ENCODE measurements around the gene ZBED6. TPM values are rescaled to one million over a fixed set of nuclear protein-coding genes. Genes with fewer than 3 reads are reported as not detected.

The ZBED6 gene
- total RNA-seq, 2 experiments from 2014 or later = 16.4 to 19.3 TPM

DNA sequence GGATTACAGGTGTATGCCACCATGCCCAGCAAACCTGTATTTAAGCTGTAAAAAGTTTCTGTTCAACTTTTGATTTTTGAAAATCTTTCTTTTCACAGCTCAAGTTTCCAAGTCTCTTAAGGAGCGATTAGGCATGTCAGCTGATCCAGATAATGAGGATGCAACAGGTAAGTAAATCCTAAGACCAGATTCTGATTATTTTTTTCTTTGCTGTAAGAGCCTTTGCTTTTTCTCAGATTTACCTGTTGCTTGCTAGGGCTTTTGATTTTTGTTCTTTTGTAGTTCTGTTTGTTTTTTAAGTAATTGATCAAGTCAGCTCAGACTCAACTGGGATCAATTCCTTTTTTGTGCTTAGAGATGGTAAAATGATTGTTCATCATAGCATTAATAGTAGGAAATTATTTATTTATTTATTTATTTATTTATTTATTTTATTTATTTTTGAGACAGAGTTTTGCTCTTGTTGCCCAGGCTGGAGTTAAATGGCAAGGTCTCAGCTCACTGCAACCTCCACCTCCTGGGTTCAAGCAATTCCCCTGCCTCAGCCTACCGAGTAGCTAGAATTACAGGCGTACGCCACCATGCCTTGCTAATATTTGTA, 44.9 kb downstream of the ZBED6 start:
- intact Hi-C loops (cut with DNase I, micrococcal nuclease) = no loop called here
- CTCF ChIA-PET = interaction anchor here (0.5 to 0.6 kb wide), 2 partner anchors 16 to 889 kb away, joined by 3 read pairs; no protein-coding TSS in a partner anchor
- Mint-ChIP-seq H3K36me3 (ENCODE audit: low read depth) (peaks cover 56% of the 10 kb centered on the region), H3K27me3 (no peaks in the 10 kb centered on the region), H3K27ac (no peak overlapping the region), H3K4me3 (no peak overlapping the region), H3K4me1 (no peaks in the 10 kb centered on the region), H3K9me3 (ENCODE audit: low read depth) (no peaks in the 10 kb centered on the region)
- POLR2A ChIA-PET = no interaction called here
- ATAC-seq = no peak
- no peak for DNase-seq

DNA sequence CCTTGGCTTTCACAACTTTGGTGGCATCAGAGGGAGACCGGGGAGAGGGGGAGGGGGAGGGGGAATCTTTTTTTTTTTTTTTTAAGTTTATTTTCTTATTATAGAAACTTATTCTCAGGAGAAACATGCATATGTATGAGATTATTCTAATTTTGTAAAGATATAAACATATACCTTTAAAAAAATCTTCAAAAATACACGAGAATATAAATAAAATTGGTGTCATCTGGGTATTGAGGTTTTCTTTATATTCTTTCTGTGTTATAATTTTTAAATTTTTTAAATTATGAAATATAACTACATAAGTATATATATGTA, 47.1 kb downstream of the ZBED6 start:
- ATAC-seq (no peak), DNase-seq (no peak)
- intact Hi-C loops (cut with DNase I, micrococcal nuclease) = no loop called here
- no peak overlapping the region for H3K27ac Mint-ChIP-seq
- ChIA-PET POLR2A (no interaction called here), CTCF (no interaction called here)
- H3K36me3 Mint-ChIP-seq (ENCODE audit: low read depth) = peaks cover 63% of the 10 kb centered on the region
- no peaks in the 10 kb centered on the region for H3K4me1 Mint-ChIP-seq
- no peaks in the 10 kb centered on the region for H3K27me3 Mint-ChIP-seq
- no peaks in the 10 kb centered on the region for H3K9me3 Mint-ChIP-seq (ENCODE audit: low read depth)
- no peak overlapping the region for H3K4me3 Mint-ChIP-seq

DNA sequence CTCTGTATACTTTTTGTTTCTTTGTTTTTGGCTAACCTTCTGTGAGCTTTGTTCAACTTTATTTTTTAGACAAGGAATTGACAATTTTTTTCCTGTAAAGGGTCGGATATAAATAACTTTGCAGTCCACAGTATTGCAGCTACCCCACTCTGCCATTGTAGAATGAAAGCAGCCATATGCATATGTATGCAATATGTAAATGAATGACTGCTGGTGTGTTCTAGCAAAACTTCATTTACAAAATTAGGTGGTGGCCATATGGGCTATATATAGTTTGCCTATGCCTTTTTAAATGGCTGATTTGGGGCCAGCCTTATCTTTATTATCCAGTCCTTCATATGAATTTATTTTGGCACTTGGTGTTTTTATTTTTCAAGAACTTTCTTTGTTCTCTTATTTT, 48.0 kb downstream of the ZBED6 start:
- no peaks in the 10 kb centered on the region for H3K27me3 Mint-ChIP-seq
- ChIA-PET POLR2A (interaction anchor here (0.6 kb wide), 1 partner anchor 96 kb away, joined by 10 read pairs; no protein-coding TSS in a partner anchor), CTCF (no interaction called here)
- H3K4me3 Mint-ChIP-seq = no peak overlapping the region
- no peak overlapping the region for H3K27ac Mint-ChIP-seq
- intact Hi-C loops (cut with DNase I, micrococcal nuclease) = no loop called here
- H3K4me1 Mint-ChIP-seq = no peaks in the 10 kb centered on the region
- DNase-seq (no peak), ATAC-seq (no peak)
- peaks cover 60% of the 10 kb centered on the region for H3K36me3 Mint-ChIP-seq (ENCODE audit: low read depth)
- no peaks in the 10 kb centered on the region for H3K9me3 Mint-ChIP-seq (ENCODE audit: low read depth)

Other genes with a start within 250 kb of the ZBED6 start
- 10 to 100 TPM; 36.2 to 38.8 TPM for gene ATP2B4, start 168.8 kb upstream of the ZBED6 start, total RNA-seq
- 10 to 100 TPM; 20.6 TPM for gene LAX1, start 30.4 kb upstream of the ZBED6 start, total RNA-seq
- 100 to 1,000 TPM in 1 of 2 experiments, 10 to 100 TPM in 1; 92.8 to 112 TPM for gene ZC3H11A, start within 50 bp of the ZBED6 start, total RNA-seq
- gene SNRPE, start 66.0 kb downstream of the ZBED6 start, total RNA-seq = 100 to 1,000 TPM; 211 to 416 TPM

All from activated CD4-positive, alpha-beta T cell treated with anti-CD3 and anti-CD28 coated beads for 36 hours (primary cell).